ENCODE data around the gene GALNTL6. TPM values are rescaled to one million over a fixed set of nuclear protein-coding genes. Genes with fewer than 3 reads are reported as not detected.

GALNTL6 gene
- total and polyA plus RNA-seq, 2 of the 4 experiments (the other 2 are of a cell fraction), result under 0.01 TPM; not detected in 1

DNA sequence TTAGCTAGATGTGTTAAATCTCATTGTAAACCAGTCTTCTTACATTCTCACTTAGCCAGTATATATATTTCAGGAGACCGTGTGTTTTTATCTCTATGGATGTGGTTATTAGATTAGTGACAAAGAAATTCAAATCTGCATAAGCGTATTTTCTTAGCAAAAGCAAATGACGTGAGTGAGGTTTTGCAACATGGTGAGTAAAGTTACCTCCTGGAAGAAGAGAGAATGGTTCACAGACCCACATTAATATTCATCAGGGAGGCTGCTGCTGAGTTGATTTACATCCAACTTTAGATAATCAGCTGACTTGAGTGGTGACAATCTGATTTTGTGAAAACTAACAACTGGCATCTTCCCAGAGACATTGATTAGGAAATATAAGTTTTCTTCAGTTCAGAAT lies 765.5 kb downstream of the GALNTL6 start:
- ChIA-PET CTCF (no interaction called here), POLR2A (ENCODE audit: unreplicated experiment) (interaction anchor here (0.7 kb wide), 1 partner anchor 111 kb away, joined by 3 read pairs; no protein-coding TSS in a partner anchor)
- no peaks in the 10 kb centered on the region for H3K9me1 ChIP-seq (ENCODE audit: insufficient read depth, low read length)
- DNase-seq (peak; percentile 39), ATAC-seq (ENCODE audit: low read depth) (no peak)
- H3K36me3 ChIP-seq (ENCODE audit: control insufficient read depth, insufficient read depth, low read length), result no peaks in the 10 kb centered on the region
- no peak overlapping the region for H2BK5ac ChIP-seq (ENCODE audit: low read depth, low read length, poor library complexity, severe bottlenecking)
- H3K23ac ChIP-seq (ENCODE audit: low read depth, low read length), result no peak overlapping the region
- H3K4me2 ChIP-seq (ENCODE audit: low read depth, low read length), result no peak overlapping the region
- H2AFZ ChIP-seq (replicated peaks; ENCODE audit: low read length, poor library complexity), result no peak overlapping the region
- no peak overlapping the region for H3K9ac ChIP-seq (ENCODE audit: low read depth, low read length)
- no peak overlapping the region for H2AK5ac ChIP-seq (ENCODE audit: low read depth, low read length)
- H3K4me1 ChIP-seq (ENCODE audit: control insufficient read depth, insufficient read depth, low read length), result no peaks in the 10 kb centered on the region
- H3K27me3 ChIP-seq (ENCODE audit: control insufficient read depth, insufficient read depth, low read length), result no peaks in the 10 kb centered on the region
- H3K4me3 ChIP-seq (ENCODE audit: insufficient read depth, low read depth, low read length), result no peak overlapping the region
- H3K56ac ChIP-seq (ENCODE audit: extremely low read depth, insufficient read depth, low read length), result no peak overlapping the region
- peaks cover 4% of the 10 kb centered on the region; the same call in 1 of the 2 replicates for H3K9me3 ChIP-seq (ENCODE audit: control insufficient read depth, insufficient read depth, low read length)
- no peak overlapping the region for H4K8ac ChIP-seq (ENCODE audit: low read depth in 2 of 2, low read length in 2 of 2)
- H3K27ac ChIP-seq (ENCODE audit: insufficient read depth, low read length), result no peak overlapping the region
- no TSS peak for BruUV-seq (replicated peaks)
- H3K14ac ChIP-seq (replicated peaks; ENCODE audit: low read depth, low read length), result no peak overlapping the region
- H2BK120ac ChIP-seq (ENCODE audit: low read depth, low read length), result no peak overlapping the region
- no peak overlapping the region for H2BK15ac ChIP-seq (ENCODE audit: low read depth, low read length)
- no peak overlapping the region for H4K91ac ChIP-seq (ENCODE audit: insufficient read depth, low read depth, low read length)
- H2AK9ac ChIP-seq (replicated peaks; ENCODE audit: low read depth, low read length, poor library complexity), result no peak overlapping the region
- intact Hi-C loops (cut with micrococcal nuclease) (no loop called here), dilution Hi-C loops (cut with HindIII; ENCODE audit: low sequenced_read_pairs, unreplicated experiment) (no loop called here), in situ Hi-C loops (cut with MboI; ENCODE audit: low sequenced_read_pairs) (no loop called here)
- no CpG with 5 or more reads among the region's 3 CpGs for WGBS, 2 experiments (ENCODE audit: extremely low coverage in 2 of 2, insufficient read length in 1 of 2)
- H3K79me1 ChIP-seq (ENCODE audit: low read depth in 1 of 2, low read length in 2 of 2), result no peaks in the 10 kb centered on the region
- no peak overlapping the region for H2BK20ac ChIP-seq (ENCODE audit: low read depth, low read length)
- no peaks in the 10 kb centered on the region for H4K20me1 ChIP-seq (ENCODE audit: insufficient read depth, low read length)
- H3K18ac ChIP-seq (ENCODE audit: low read depth, low read length), result no peak overlapping the region
- TF ChIP-seq, protein P1, sequence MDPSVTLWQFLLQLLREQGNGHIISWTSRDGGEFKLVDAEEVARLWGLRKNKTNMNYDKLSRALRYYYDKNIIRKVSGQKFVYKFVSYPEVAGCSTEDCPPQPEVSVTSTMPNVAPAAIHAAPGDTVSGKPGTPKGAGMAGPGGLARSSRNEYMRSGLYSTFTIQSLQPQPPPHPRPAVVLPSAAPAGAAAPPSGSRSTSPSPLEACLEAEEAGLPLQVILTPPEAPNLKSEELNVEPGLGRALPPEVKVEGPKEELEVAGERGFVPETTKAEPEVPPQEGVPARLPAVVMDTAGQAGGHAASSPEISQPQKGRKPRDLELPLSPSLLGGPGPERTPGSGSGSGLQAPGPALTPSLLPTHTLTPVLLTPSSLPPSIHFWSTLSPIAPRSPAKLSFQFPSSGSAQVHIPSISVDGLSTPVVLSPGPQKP (IDR thresholded peaks at IDR 0.05; ENCODE audit: borderline replicate concordance, low read depth, low read length), result no peak
- TF ChIP-seq FOS (IDR thresholded peaks at IDR 0.05; ENCODE audit: low read depth, low read length), result no peak
- TF ChIP-seq MAFK (IDR thresholded peaks at IDR 0.05; ENCODE audit: low read depth, low read length), result no peak
- TF ChIP-seq CEBPB (IDR thresholded peaks at IDR 0.05; ENCODE audit: low read depth, low read length), result peak; percentile 55; the same call in 1 of the 2 replicates
- no peak overlapping the region for H4K5ac ChIP-seq (ENCODE audit: low read depth, low read length)
- H3K4ac ChIP-seq (ENCODE audit: low read depth, low read length), result no peak overlapping the region
